ENCODE data around the gene GPS1. TPM values are rescaled to one million over a fixed set of nuclear protein-coding genes. Genes with fewer than 3 reads are reported as not detected.

The GPS1 gene
- total RNA-seq, 1 donor from 2014 or later, result 71.5 TPM

- TF ChIP-seq CTCF (IDR thresholded peaks at IDR 0.05), result no peak
- no peak for ATAC-seq
- no peaks in the 10 kb centered on the region for H3K9me3 ChIP-seq
- H3K4me1 ChIP-seq, result peaks cover 23% of the 10 kb centered on the region
- H3K27me3 ChIP-seq (ENCODE audit: low read depth), result no peaks in the 10 kb centered on the region
- intact Hi-C loops (cut with DNase I), result no loop called here
- no peak for DNase-seq
- H3K36me3 ChIP-seq, result peaks cover 74% of the 10 kb centered on the region
- no peak overlapping the region for H3K27ac ChIP-seq
- no peak overlapping the region for H3K4me3 ChIP-seq
These were observed 9.6 kb downstream of the GPS1 start for GRCh38 chr17:82061047-82061925.

GRCh38 chr17:82062076-82062983, 10.6 kb downstream of the GPS1 start:
- no peak for DNase-seq
- Histone ChIP-seq H3K27ac (no peak overlapping the region), H3K4me1 (peaks cover 26% of the 10 kb centered on the region), H3K4me3 (no peak overlapping the region), H3K27me3 (ENCODE audit: low read depth) (no peaks in the 10 kb centered on the region), H3K36me3 (peaks cover 64% of the 10 kb centered on the region), H3K9me3 (no peaks in the 10 kb centered on the region)
- no peak for TF ChIP-seq CTCF (IDR thresholded peaks at IDR 0.05)
- ATAC-seq, result no peak
- intact Hi-C loops (cut with DNase I), result no loop called here

- intact Hi-C loops (cut with DNase I), result no loop called here
- ATAC-seq, result no peak
- peaks cover 26% of the 10 kb centered on the region for H3K4me1 ChIP-seq
- H3K27ac ChIP-seq, result no peak overlapping the region
- TF ChIP-seq CTCF (IDR thresholded peaks at IDR 0.05), result no peak
- H3K9me3 ChIP-seq, result no peaks in the 10 kb centered on the region
- H3K27me3 ChIP-seq (ENCODE audit: low read depth), result no peaks in the 10 kb centered on the region
- no peak for DNase-seq
- no peak overlapping the region for H3K4me3 ChIP-seq
- H3K36me3 ChIP-seq, result peaks cover 57% of the 10 kb centered on the region
These were observed 11.3 kb downstream of the GPS1 start for GRCh38 chr17:82062984-82063368.

GRCh38 chr17:82063424-82064415, 12.0 kb downstream of the GPS1 start:
- intact Hi-C loops (cut with DNase I), result no loop called here
- no peak overlapping the region for H3K27ac ChIP-seq
- peaks cover 50% of the 10 kb centered on the region for H3K36me3 ChIP-seq

More at GRCh38 chr17:82063424-82064415, 12.0 kb downstream of the GPS1 start:
- H3K4me3 ChIP-seq, result no peak overlapping the region
- no peaks in the 10 kb centered on the region for H3K9me3 ChIP-seq
- no peaks in the 10 kb centered on the region for H3K27me3 ChIP-seq (ENCODE audit: low read depth)
- TF ChIP-seq CTCF (IDR thresholded peaks at IDR 0.05), result no peak
- no peak for DNase-seq
- no peak for ATAC-seq
- peaks cover 26% of the 10 kb centered on the region for H3K4me1 ChIP-seq

Data from lower lobe of right lung (tissue), 2 donors.